Suprapubic skin (tissue), 4 donors: ENCODE measurements around the gene AGBL1. TPM values are rescaled to one million over a fixed set of nuclear protein-coding genes. Genes with fewer than 3 reads are reported as not detected.

ENCODE experiments used
- DNase-seq, 2 donors: peaks; one replicate each; pipeline ENCODE4 v3.0.0-alpha.2; 2019; ENCODE audit warnings: low spot score in 2 of 2
- H3K27ac ChIP-seq: fragments of 200-600 bp; sonication (generic); one replicate; pipeline ENCODE4 v1.5.1; 2019
- H3K27me3 ChIP-seq: fragments of 200-600 bp; sonication (generic); one replicate; pipeline ENCODE4 v1.5.1; 2019
- H3K36me3 ChIP-seq: fragments of 200-600 bp; sonication (generic); one replicate; pipeline ENCODE4 v1.5.1; 2019
- H3K4me1 ChIP-seq: fragments of 200-600 bp; sonication (generic); one replicate; pipeline ENCODE4 v1.5.1; 2019
- H3K4me3 ChIP-seq: fragments of 200-600 bp; sonication (generic); one replicate; pipeline ENCODE4 v1.5.1; 2019; ENCODE audit warnings: mild to moderate bottlenecking
- H3K9me3 ChIP-seq: fragments of 200-600 bp; sonication (generic); one replicate; pipeline ENCODE4 v1.5.1; 2019
- CTCF ChIP-seq, 2 donors: fragments of 200-600 bp in 1 of 2; fragments of 450-650 bp in 1 of 2; sonication (generic) in 1 of 2; IDR thresholded peaks; one replicate each; pipeline ENCODE4 v1.5.1; 2016 to 2019; ENCODE audit warnings: antibody characterized with exemption in 2 of 2, mild to moderate bottlenecking in 1 of 2, moderate library complexity in 1 of 2
- EP300 ChIP-seq: sonication (generic); formaldehyde crosslinking; IDR thresholded peaks from one replicate; pipeline ENCODE4 v1.6.1; 2017; ENCODE audit warnings: antibody characterized with exemption
- POLR2A ChIP-seq, 2 donors: fragments of 450-650 bp; IDR thresholded peaks; one replicate each; pipeline ENCODE4 v1.6.1; 2017; ENCODE audit warnings: antibody characterized with exemption in 2 of 2, mild to moderate bottlenecking in 2 of 2, moderate library complexity in 2 of 2
- POLR2AphosphoS5 ChIP-seq, 3 donors: sonication (generic); formaldehyde crosslinking; IDR thresholded peaks; one replicate each; pipeline ENCODE4 v1.6.1; 2017; ENCODE audit warnings: antibody characterized with exemption in 3 of 3
- WGBS: methylation state at CpG from one replicate; pipeline ENCODE4 v1.1.5; 2018; 5-methylcytosine and 5-hydroxymethylcytosine counted together
- total RNA-seq, 4 donors: library from RNA; depleted of rRNA; stranded (reverse); fragments of >200 nt; gene quantifications; one replicate each; pipeline ENCODE4 v1.1.0, GENCODE V29; 2016

AGBL1 gene
- total RNA-seq, 4 donors from 2014 or later = 0.23 to 0.56 TPM; not detected in 2

- no peak for DNase-seq
- no peaks in the 10 kb centered on the region for H3K4me1 ChIP-seq
- H3K4me3 ChIP-seq = no peak overlapping the region
- H3K36me3 ChIP-seq = no peaks in the 10 kb centered on the region
- 84% methylated on average over 5 of the region's 5 CpGs for WGBS
- TF ChIP-seq EP300 (no peak), CTCF (IDR thresholded peaks at IDR 0.05) (no peak), POLR2AphosphoS5 (IDR thresholded peaks at IDR 0.05) (no peak), POLR2A (IDR thresholded peaks at IDR 0.05) (no peak)
- no peak overlapping the region for H3K27ac ChIP-seq
- no peaks in the 10 kb centered on the region for H3K27me3 ChIP-seq
- no peaks in the 10 kb centered on the region for H3K9me3 ChIP-seq
These were observed 179.9 kb downstream of the AGBL1 start for GRCh38 chr15:86259589-86259988.

GRCh38 chr15:86263230-86263629, 183.6 kb downstream of the AGBL1 start:
- H3K36me3 ChIP-seq = no peaks in the 10 kb centered on the region
- H3K4me1 ChIP-seq = no peaks in the 10 kb centered on the region
- no peaks in the 10 kb centered on the region for H3K9me3 ChIP-seq
- H3K27me3 ChIP-seq = no peaks in the 10 kb centered on the region
- no peak overlapping the region for H3K27ac ChIP-seq
- WGBS = 78% methylated on average over 2 of the region's 2 CpGs
- H3K4me3 ChIP-seq = no peak overlapping the region
- no peak for DNase-seq
- TF ChIP-seq POLR2A (IDR thresholded peaks at IDR 0.05) = no peak
- TF ChIP-seq CTCF (IDR thresholded peaks at IDR 0.05) = no peak

GRCh38 chr15:86266896-86267484, 187.3 kb downstream of the AGBL1 start:
- H3K4me3 ChIP-seq = no peak overlapping the region
- 87% methylated on average over 6 of the region's 6 CpGs for WGBS
- no peaks in the 10 kb centered on the region for H3K9me3 ChIP-seq
- no peaks in the 10 kb centered on the region for H3K36me3 ChIP-seq
- H3K27ac ChIP-seq = no peak overlapping the region
- no peak for DNase-seq
- H3K4me1 ChIP-seq = no peaks in the 10 kb centered on the region
- H3K27me3 ChIP-seq = no peaks in the 10 kb centered on the region
- TF ChIP-seq POLR2A (IDR thresholded peaks at IDR 0.05) (no peak), POLR2AphosphoS5 (IDR thresholded peaks at IDR 0.05) (no peak), CTCF (IDR thresholded peaks at IDR 0.05) (no peak), EP300 (no peak)

- no peaks in the 10 kb centered on the region for H3K36me3 ChIP-seq
- WGBS = 95% methylated on average over 4 of the region's 4 CpGs
- H3K27me3 ChIP-seq = no peaks in the 10 kb centered on the region
- DNase-seq = no peak
- H3K4me3 ChIP-seq = no peak overlapping the region
- H3K4me1 ChIP-seq = no peaks in the 10 kb centered on the region
- TF ChIP-seq CTCF (IDR thresholded peaks at IDR 0.05) (no peak), POLR2A (IDR thresholded peaks at IDR 0.05) (no peak), EP300 (no peak), POLR2AphosphoS5 (IDR thresholded peaks at IDR 0.05) (no peak)
- no peaks in the 10 kb centered on the region for H3K9me3 ChIP-seq
- H3K27ac ChIP-seq = no peak overlapping the region
These were observed 188.2 kb downstream of the AGBL1 start for GRCh38 chr15:86267892-86268291.

GRCh38 chr15:86268558-86268957, 188.9 kb downstream of the AGBL1 start:
- Histone ChIP-seq H3K27me3 (no peaks in the 10 kb centered on the region), H3K27ac (no peak overlapping the region), H3K9me3 (no peaks in the 10 kb centered on the region), H3K36me3 (no peaks in the 10 kb centered on the region), H3K4me1 (no peaks in the 10 kb centered on the region), H3K4me3 (no peak overlapping the region)
- WGBS = 69% methylated on average over 1 of the region's 1 CpG
- DNase-seq = no peak
- TF ChIP-seq POLR2AphosphoS5 (IDR thresholded peaks at IDR 0.05) = no peak
- no peak for TF ChIP-seq CTCF (IDR thresholded peaks at IDR 0.05)
- TF ChIP-seq EP300 = no peak
- no peak for TF ChIP-seq POLR2A (IDR thresholded peaks at IDR 0.05)
